PC-9 (cell line): ENCODE measurements around the gene SLC5A9.

Experiments
- EZH2 ChIP-seq: fragments of 200-600 bp; sonication (generic); IDR thresholded peaks from 2 replicates; pipeline ENCODE4 v1.8.0; 2017; ENCODE audit warnings: antibody characterized with exemption, low read depth
- TF ChIP-seq, protein P1 (sequence below): fragments of 200-600 bp; sonication (generic); conservative IDR thresholded peaks from 2 replicates; pipeline ENCODE4 v1.6.1; 2017; ENCODE audit warnings: mixed run types, antibody characterized with exemption, mild to moderate bottlenecking, moderate library complexity

DNA sequence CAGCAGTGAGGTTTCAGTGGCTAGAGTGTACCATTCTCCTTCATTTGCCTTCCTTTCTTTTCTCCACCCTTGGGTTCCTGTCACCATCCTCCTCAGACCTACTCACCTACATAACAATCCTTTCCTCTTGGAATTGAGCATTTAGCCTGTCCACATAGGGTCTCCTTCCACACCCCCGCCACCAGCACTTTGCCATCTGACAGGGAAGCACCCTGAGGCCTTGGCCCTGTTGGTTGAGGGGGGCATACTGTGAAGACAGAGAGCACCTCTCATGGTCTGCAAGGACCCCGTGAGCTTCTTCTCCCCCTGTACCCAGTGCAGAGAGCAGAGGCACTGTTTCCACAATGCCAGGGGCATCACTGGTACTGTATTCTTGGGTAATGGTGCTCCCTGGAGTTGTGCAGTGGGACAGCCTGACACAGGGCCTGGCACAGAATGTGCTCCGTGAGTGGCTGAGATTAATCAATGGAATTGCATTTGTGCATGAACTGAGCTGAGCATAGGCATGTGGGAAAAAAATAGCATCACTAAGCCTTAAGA is 14.9 kb upstream of the SLC5A9 start:
- TF ChIP-seq, protein P1, sequence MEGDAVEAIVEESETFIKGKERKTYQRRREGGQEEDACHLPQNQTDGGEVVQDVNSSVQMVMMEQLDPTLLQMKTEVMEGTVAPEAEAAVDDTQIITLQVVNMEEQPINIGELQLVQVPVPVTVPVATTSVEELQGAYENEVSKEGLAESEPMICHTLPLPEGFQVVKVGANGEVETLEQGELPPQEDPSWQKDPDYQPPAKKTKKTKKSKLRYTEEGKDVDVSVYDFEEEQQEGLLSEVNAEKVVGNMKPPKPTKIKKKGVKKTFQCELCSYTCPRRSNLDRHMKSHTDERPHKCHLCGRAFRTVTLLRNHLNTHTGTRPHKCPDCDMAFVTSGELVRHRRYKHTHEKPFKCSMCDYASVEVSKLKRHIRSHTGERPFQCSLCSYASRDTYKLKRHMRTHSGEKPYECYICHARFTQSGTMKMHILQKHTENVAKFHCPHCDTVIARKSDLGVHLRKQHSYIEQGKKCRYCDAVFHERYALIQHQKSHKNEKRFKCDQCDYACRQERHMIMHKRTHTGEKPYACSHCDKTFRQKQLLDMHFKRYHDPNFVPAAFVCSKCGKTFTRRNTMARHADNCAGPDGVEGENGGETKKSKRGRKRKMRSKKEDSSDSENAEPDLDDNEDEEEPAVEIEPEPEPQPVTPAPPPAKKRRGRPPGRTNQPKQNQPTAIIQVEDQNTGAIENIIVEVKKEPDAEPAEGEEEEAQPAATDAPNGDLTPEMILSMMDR: no peak
- TF ChIP-seq EZH2: no peak
